SK-N-SH (cell line): Measurements from ENCODE around the gene BBS2. TPM values are rescaled to one million over a fixed set of nuclear protein-coding genes. Genes with fewer than 3 reads are reported as not detected.

Experiments used
- CTCF ChIA-PET: fragments of 300-600, 350-600 bp; formaldehyde crosslinking; extraction: SDS; loops from one replicate; lab custom pipeline; 2021; lab: Yijun Ruan, JAX
- POLR2A ChIA-PET: fragments of 350-600 bp; sonication (Branson Sonifier 250); formaldehyde crosslinking; extraction: SDS; loops from one replicate; lab custom pipeline; 2020; ENCODE audit warnings: antibody characterized with exemption, inconsistent platforms; lab: Yijun Ruan, JAX
- DNase-seq: peaks from one replicate; pipeline ENCODE4 v3.0.0; 2012
- H2AFZ ChIP-seq: fragments of 200-600 bp; sonication (generic); 2 replicates; pipeline ENCODE4 v1.8.1; 2016; ENCODE audit warnings: antibody characterized with exemption, mild to moderate bottlenecking, low read depth
- H3F3A ChIP-seq: fragments of 200-600 bp; sonication (generic); replicated peaks from 2 replicates; pipeline ENCODE3; 2016; ENCODE audit warnings: antibody characterized with exemption, mild to moderate bottlenecking; ENCODE audit not compliant: insufficient read depth
- H3K27ac ChIP-seq, 2 experiments: fragments of 200-500 bp in 1 of 2; fragments of 200-600 bp in 1 of 2; sonication (Bioruptor generic) in 1 of 2; sonication (generic), shearing (Covaris generic) in 1 of 2; 2 replicates each; pipeline versions ENCODE4 v1.5.1 to v1.6.1; 2014 to 2016; ENCODE audit warnings: low read depth in 2 of 2, inconsistent platforms in 1 of 2, low read length in 1 of 2, mild to moderate bottlenecking in 1 of 2, mixed read lengths in 1 of 2
- H3K27me3 ChIP-seq: fragments of 200-600 bp; sonication (generic), shearing (Covaris generic); 2 replicates; pipeline ENCODE4 v1.6.1; 2016; ENCODE audit warnings: mixed run types; ENCODE audit not compliant: insufficient read depth
- H3K36me3 ChIP-seq, 2 experiments: fragments of 200-500 bp in 1 of 2; fragments of 200-600 bp in 1 of 2; sonication (Bioruptor generic) in 1 of 2; sonication (generic) in 1 of 2; replicated peaks in 1 of 2; 2 replicates each; pipeline versions ENCODE3 to v1.5.1; 2014 to 2016; ENCODE audit warnings: low read length in 1 of 2, mild to moderate bottlenecking in 1 of 2; ENCODE audit not compliant: insufficient read depth in 2 of 2, control insufficient read depth in 1 of 2
- H3K4me1 ChIP-seq, 2 experiments: fragments of 200-500 bp in 1 of 2; fragments of 200-600 bp in 1 of 2; sonication (Bioruptor generic) in 1 of 2; sonication (generic), shearing (Covaris generic) in 1 of 2; 2 replicates each; pipeline versions ENCODE4 v1.5.1 to v1.6.1; 2014 to 2016; ENCODE audit warnings: low read depth in 1 of 2, low read length in 1 of 2, mixed run types in 1 of 2; ENCODE audit not compliant: insufficient read depth in 2 of 2, control insufficient read depth in 1 of 2
- H3K4me2 ChIP-seq: fragments of 200-600 bp; sonication (generic), shearing (Covaris generic); 2 replicates; pipeline ENCODE4 v1.6.1; 2017; ENCODE audit warnings: mixed run types
- H3K4me3 ChIP-seq, 2 experiments: fragments of 200-500 bp in 1 of 2; fragments of 200-600 bp in 1 of 2; sonication (Bioruptor generic) in 1 of 2; sonication (generic), shearing (Covaris generic) in 1 of 2; 2 replicates each; pipeline versions ENCODE4 v1.5.1 to v1.8.1; 2014 to 2016; ENCODE audit warnings: low read depth in 2 of 2, inconsistent platforms in 1 of 2, low read length in 1 of 2, mild to moderate bottlenecking in 1 of 2, mixed read lengths in 1 of 2, moderate library complexity in 1 of 2
- H3K79me2 ChIP-seq: fragments of 200-600 bp; sonication (generic); 2 replicates; pipeline ENCODE4 v1.8.1; 2017; ENCODE audit warnings: mild to moderate bottlenecking; ENCODE audit not compliant: insufficient read depth
- H3K9ac ChIP-seq: fragments of 200-600 bp; sonication (generic); 2 replicates; pipeline ENCODE4 v1.6.1; 2017; ENCODE audit warnings: mixed run types
- H3K9me2 ChIP-seq: fragments of 200-600 bp; sonication (generic); 2 replicates; pipeline ENCODE4 v1.6.1; 2017; ENCODE audit warnings: mixed run types
- H3K9me3 ChIP-seq: fragments of 200-600 bp; sonication (generic); 2 replicates; pipeline ENCODE4 v1.6.1; 2017; ENCODE audit warnings: mixed run types, mild to moderate bottlenecking, moderate library complexity
- H4K20me1 ChIP-seq: fragments of 200-600 bp; sonication (generic); 2 replicates; pipeline ENCODE4 v1.6.1; 2017; ENCODE audit warnings: mild to moderate bottlenecking, mixed run types; ENCODE audit not compliant: insufficient read depth
- ELF1 ChIP-seq: IDR thresholded peaks from 2 replicates; pipeline ENCODE4 v1.4.0; 2012
- FOSL2 ChIP-seq: IDR thresholded peaks from 2 replicates; pipeline ENCODE4 v1.4.0; 2012; ENCODE audit warnings: low read depth, mild to moderate bottlenecking, moderate library complexity, borderline replicate concordance
- FOXJ3 ChIP-seq: sonication (generic); formaldehyde crosslinking; IDR thresholded peaks from 2 replicates; pipeline ENCODE4 v1.5.1; 2020; ENCODE audit warnings: mild to moderate bottlenecking, missing genetic modification reagents
- MEF2A ChIP-seq: IDR thresholded peaks from 2 replicates; pipeline ENCODE4 v1.4.0; 2012; ENCODE audit warnings: low read depth, borderline replicate concordance
- MXI1 ChIP-seq: IDR thresholded peaks from 2 replicates; pipeline ENCODE4 v1.6.1; 2012; ENCODE audit warnings: mild to moderate bottlenecking, low read depth, low read length, improper control_type of control experiment
- NRF1 ChIP-seq: IDR thresholded peaks from 2 replicates; pipeline ENCODE4 v1.6.1; 2012; ENCODE audit warnings: low read depth, mild to moderate bottlenecking, low read length
- POLR2AphosphoS5 ChIP-seq: IDR thresholded peaks from 2 replicates; pipeline ENCODE4 v1.6.1; 2012; ENCODE audit warnings: low read depth, low read length
- RCOR1 ChIP-seq: fragments of 150-350 bp; IDR thresholded peaks from 2 replicates; pipeline ENCODE4 v1.6.1; 2017; ENCODE audit warnings: antibody characterized with exemption, low read length
- RXRA ChIP-seq: IDR thresholded peaks from 2 replicates; pipeline ENCODE4 v1.4.0; 2012; ENCODE audit warnings: low read depth, mild to moderate bottlenecking, borderline replicate concordance
- TAF1 ChIP-seq: IDR thresholded peaks from 2 replicates; pipeline ENCODE4 v1.6.1; 2012; ENCODE audit warnings: low read depth, mild to moderate bottlenecking, low read length, moderate library complexity, borderline replicate concordance
- YY1 ChIP-seq: IDR thresholded peaks from 2 replicates; pipeline ENCODE4 v1.4.0; 2012; ENCODE audit warnings: low read depth, mild to moderate bottlenecking
- WGBS: methylation state at CpG from one replicate; pipeline ENCODE4 v1.1.6; 2017; ENCODE audit warnings: low lambda C conversion rate; 5-methylcytosine and 5-hydroxymethylcytosine counted together
- polyA plus RNA-seq, 3 experiments: library from polyadenylated mRNA; depleted of rRNA; stranded (reverse); fragments of >200 nt; gene quantifications; 2 replicates each; pipeline ENCODE4 v1.2.3, GENCODE V29; 2012

The BBS2 gene
- polyA plus RNA-seq, 1 of the 3 experiments (the other 2 are of a cell fraction): 74.3 TPM

- no peaks in the 10 kb centered on the region for H3K27me3 ChIP-seq
- no peaks in the 10 kb centered on the region for H4K20me1 ChIP-seq
- no peak overlapping the region for H3K27ac ChIP-seq
- H3K9ac ChIP-seq: no peak overlapping the region
- CTCF ChIA-PET: interaction anchor here (1.5 kb wide), 1 partner anchor 42 kb away, joined by 3 read pairs; no protein-coding TSS in a partner anchor
- no peaks in the 10 kb centered on the region for H3K9me3 ChIP-seq
- no peak overlapping the region for H2AFZ ChIP-seq
- no peak for DNase-seq
- POLR2A ChIA-PET: no interaction called here
- H3K4me1 ChIP-seq: peaks cover 0 to 4% of the 10 kb centered on the region in 2 experiments; a peak in 2 of 4 replicates
- no peak overlapping the region for H3K4me3 ChIP-seq
- TF ChIP-seq ELF1 (no peak), FOSL2 (no peak), NRF1 (no peak), MEF2A (no peak), RCOR1 (no peak), YY1 (no peak), RXRA (no peak)
- TF ChIP-seq, all 33 proteins: peak for 0
- Histone ChIP-seq H3K9me2 (no peaks in the 10 kb centered on the region), H3K4me2 (no peak overlapping the region), H3F3A (peaks cover 6% of the 10 kb centered on the region), H3K79me2 (no peaks in the 10 kb centered on the region), H3K36me3 (peaks cover 85 to 91% of the 10 kb centered on the region in 2 experiments)
Observed at GRCh38 chr16:56468800-56469199, 51.0 kb downstream of the BBS2 start.

- ChIA-PET CTCF (no interaction called here), POLR2A (no interaction called here)
- DNase-seq: no peak
- no peaks in the 10 kb centered on the region for H3K9me2 ChIP-seq
- H3K27me3 ChIP-seq: no peaks in the 10 kb centered on the region
- H4K20me1 ChIP-seq: no peaks in the 10 kb centered on the region
- peaks cover 0 to 4% of the 10 kb centered on the region in 2 experiments; a peak in 2 of 4 replicates for H3K4me1 ChIP-seq
- no peak overlapping the region for H2AFZ ChIP-seq
- H3K79me2 ChIP-seq: no peaks in the 10 kb centered on the region
- no peak overlapping the region for H3K27ac ChIP-seq
- H3K4me2 ChIP-seq: no peak overlapping the region
- no peaks in the 10 kb centered on the region for H3K9me3 ChIP-seq
- 86% methylated on average over 2 of the region's 2 CpGs for WGBS
- no peak for TF ChIP-seq TAF1
- no peak for TF ChIP-seq FOXJ3 (CRISPR knock-in tag)
- H3K4me3 ChIP-seq: no peak overlapping the region
- H3F3A ChIP-seq: peaks cover 6% of the 10 kb centered on the region
- no peak overlapping the region for H3K9ac ChIP-seq
- H3K36me3 ChIP-seq: peaks cover 79 to 92% of the 10 kb centered on the region in 2 experiments
Observed at GRCh38 chr16:56466344-56466743, 53.5 kb downstream of the BBS2 start.

GRCh38 chr16:56463153-56463552 is 56.7 kb downstream of the BBS2 start:
- no peak overlapping the region for H3K4me2 ChIP-seq
- no peak for TF ChIP-seq MXI1
- TF ChIP-seq ELF1: no peak
- TF ChIP-seq POLR2AphosphoS5: no peak
- no peak for TF ChIP-seq RCOR1
- TF ChIP-seq, all 33 proteins: peak for 0
- H3K27ac ChIP-seq: no peak overlapping the region; a peak in 1 of 4 replicates
- no peaks in the 10 kb centered on the region for H3K9me3 ChIP-seq
- 95% methylated on average over 6 of the region's 6 CpGs for WGBS
- no peak for DNase-seq
- ChIA-PET CTCF (no interaction called here), POLR2A (no interaction called here)
- no peaks in the 10 kb centered on the region for H3K9me2 ChIP-seq
- no peak overlapping the region for H2AFZ ChIP-seq
- no peaks in the 10 kb centered on the region for H4K20me1 ChIP-seq
- no peak overlapping the region for H3K4me3 ChIP-seq
- peaks cover 0 to 4% of the 10 kb centered on the region in 2 experiments; a peak in 2 of 4 replicates for H3K4me1 ChIP-seq
- H3F3A ChIP-seq: no peaks in the 10 kb centered on the region
- H3K36me3 ChIP-seq: peaks cover 82 to 91% of the 10 kb centered on the region in 2 experiments
- H3K79me2 ChIP-seq: 0 out of 2 replicates have a peak, but pooled peaks cover 2% of the 10 kb centered on the region
- no peaks in the 10 kb centered on the region for H3K27me3 ChIP-seq
- H3K9ac ChIP-seq: no peak overlapping the region
